Panc1 (cell line): ENCODE results near the gene LDB3. TPM values are rescaled to one million over a fixed set of nuclear protein-coding genes. Genes with fewer than 3 reads are reported as not detected.

Experiments used
- ATAC-seq: fragments of 200-7000 bp; cut with Tn5 transposase; 2 replicates; pipeline ENCODE4 v1.9.1; 2020; ENCODE audit warnings: mild to moderate bottlenecking, moderate library complexity
- BruUV-seq: library from RNA; stranded (reverse); fragments of 400-500 nt; replicated peaks from 2 replicates; lab custom pipeline; 2021; lab: Mats Ljungman, UMichigan
- CTCF ChIA-PET: fragments of 300-600 bp; sonication (Branson Sonifier 250); formaldehyde crosslinking; loops from one replicate; lab custom pipeline; 2022; ENCODE audit warnings: antibody characterized with exemption; lab: Charles Lee
- POLR2A ChIA-PET: fragments of 300-600 bp; sonication (Branson Sonifier 250); formaldehyde crosslinking; loops from one replicate; lab custom pipeline; 2022; ENCODE audit warnings: antibody characterized with exemption; lab: Charles Lee
- DNase-seq: peaks from one replicate; pipeline ENCODE4 v3.0.0-alpha.2; 2010; ENCODE audit warnings: low read depth, low spot score
- H3K27ac ChIP-seq: 2 replicates; pipeline ENCODE4 v1.5.1; 2011; ENCODE audit warnings: mild to moderate bottlenecking, low read length, inconsistent platforms
- H3K27me3 ChIP-seq: fragments of 200-500 bp; sonication (Bioruptor generic); 2 replicates; pipeline ENCODE4 v1.6.0; 2014; ENCODE audit warnings: low read length, inconsistent platforms; ENCODE audit not compliant: control insufficient read depth, insufficient read depth
- H3K36me3 ChIP-seq: fragments of 200-500 bp; sonication (Bioruptor generic); 2 replicates; pipeline ENCODE4 v1.5.1; 2014; ENCODE audit warnings: inconsistent platforms, mild to moderate bottlenecking, low read length, moderate library complexity; ENCODE audit not compliant: control insufficient read depth, insufficient read depth
- H3K4me1 ChIP-seq: 2 replicates; pipeline ENCODE4 v1.5.1; 2011; ENCODE audit warnings: inconsistent platforms, mild to moderate bottlenecking, low read length, moderate library complexity; ENCODE audit not compliant: control insufficient read depth, insufficient read depth
- H3K4me3 ChIP-seq, 2 experiments: 2 replicates each; pipeline ENCODE4 v1.5.1; 2011 to 2012; ENCODE audit warnings: low read depth in 2 of 2, low read length in 2 of 2, mild to moderate bottlenecking in 2 of 2, inconsistent platforms in 1 of 2, moderate library complexity in 1 of 2
- H3K9me3 ChIP-seq: fragments of 200-500 bp; sonication (Bioruptor generic); 2 replicates; pipeline ENCODE4 v1.5.1; 2014; ENCODE audit warnings: low read depth, mild to moderate bottlenecking, inconsistent platforms, low read length, moderate library complexity; ENCODE audit not compliant: control insufficient read depth, insufficient read depth
- CTCF ChIP-seq: fragments of 450-650 bp; IDR thresholded peaks from 2 replicates; pipeline ENCODE4 v1.5.1; 2017; ENCODE audit warnings: mild to moderate bottlenecking
- POLR2AphosphoS5 ChIP-seq: IDR thresholded peaks from 2 replicates; pipeline ENCODE4 v1.6.1; 2012; ENCODE audit warnings: mild to moderate bottlenecking, low read depth, low read length, moderate library complexity
- REST ChIP-seq, 2 experiments: IDR thresholded peaks; 2 replicates each; pipeline ENCODE4 v1.6.1; 2011 to 2012; ENCODE audit warnings: low read depth in 2 of 2, control low read depth in 1 of 2, low read length in 1 of 2, mild to moderate bottlenecking in 1 of 2, moderate library complexity in 1 of 2; ENCODE audit not compliant: insufficient read depth in 1 of 2
- SIN3A ChIP-seq: IDR thresholded peaks from 2 replicates; pipeline ENCODE4 v1.6.1; 2012; ENCODE audit warnings: low read depth, mild to moderate bottlenecking, low read length, moderate library complexity, borderline replicate concordance; ENCODE audit not compliant: insufficient read depth
- in situ Hi-C: cut with HindIII; loops from 2 replicates; pipeline ENCODE4 v1.10.0; 2016; ENCODE audit warnings: low sequenced_read_pairs, low pct_unique_long_range_greater_than_20kb
- intact Hi-C: fragments of 100-400 bp; cut with micrococcal nuclease; formaldehyde crosslinking; loops from one replicate; pipeline ENCODE4 v1.10.0; 2022; ENCODE audit not compliant: unreplicated experiment
- total RNA-seq: library from RNA; stranded (reverse); gene quantifications from one replicate; pipeline ENCODE4 v1.2.1, GENCODE V29; 2021; ENCODE audit not compliant: unreplicated experiment

LDB3 gene
- total RNA-seq, 1 experiment from 2014 or later: 0.15 TPM

- H3K4me3 ChIP-seq: no peak overlapping the region
- no TSS peak for BruUV-seq
- no peak for DNase-seq
- H3K4me1 ChIP-seq: peaks cover 23% of the 10 kb centered on the region
- no peak overlapping the region for H3K27ac ChIP-seq
- H3K27me3 ChIP-seq: no peaks in the 10 kb centered on the region
- in situ Hi-C loops (no loop called here), intact Hi-C loops (loop anchor here (10.0 kb wide), 1 partner anchor 60 kb away; no protein-coding TSS in a partner anchor)
- 0 out of 2 replicates have a peak, but pooled peaks have one; percentile 27 for ATAC-seq
- H3K9me3 ChIP-seq: no peaks in the 10 kb centered on the region
- H3K36me3 ChIP-seq: no peaks in the 10 kb centered on the region
- TF ChIP-seq POLR2AphosphoS5 (no peak), SIN3A (no peak), REST (IDR thresholded peaks at IDR 0.05; ENCODE audit: insufficient read depth in 1 of 2, low read depth in 2 of 2, low read length in 1 of 2) (no peak)
- CTCF ChIA-PET: interaction anchor here (0.5 to 0.8 kb wide), 6 partner anchors 8 to 282 kb away, joined by 3 to 5 read pairs (median 3); no protein-coding TSS in a partner anchor
- POLR2A ChIA-PET: no interaction called here
Measured at GRCh38 chr10:86684331-86685097, 16.2 kb downstream of the LDB3 start.

DNA sequence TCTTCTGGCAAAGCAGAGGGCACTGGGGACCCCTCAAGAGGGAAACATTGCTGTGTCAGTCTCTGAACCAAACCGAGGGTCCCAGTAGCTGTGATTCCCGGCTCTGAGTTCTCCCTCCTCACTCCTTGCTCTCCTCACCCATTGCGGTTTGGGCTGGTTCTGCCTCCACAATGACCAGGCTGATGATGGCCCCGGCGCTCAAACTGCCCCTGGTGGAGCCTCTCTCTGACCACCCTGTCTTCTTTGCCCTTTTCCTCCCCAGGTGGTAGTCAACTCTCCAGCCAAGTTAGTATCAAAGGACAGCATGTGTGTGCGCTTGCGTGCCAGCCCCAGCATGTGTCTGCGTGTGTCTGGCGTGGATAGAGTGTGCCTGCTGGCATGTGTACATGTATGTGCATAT, 17.1 kb downstream of the LDB3 start:
- H3K9me3 ChIP-seq: no peaks in the 10 kb centered on the region
- ATAC-seq (no peak), DNase-seq (no peak)
- CTCF ChIA-PET: interaction anchor here (0.7 kb wide), 1 partner anchor 254 kb away, joined by 3 read pairs; no protein-coding TSS in a partner anchor
- in situ Hi-C loops: no loop called here
- intact Hi-C loops: loop anchor here (10.0 kb wide), 1 partner anchor 61 kb away; no protein-coding TSS in a partner anchor
- BruUV-seq: no TSS peak
- no peak overlapping the region for H3K27ac ChIP-seq
- peaks cover 23% of the 10 kb centered on the region for H3K4me1 ChIP-seq
- TF ChIP-seq REST (IDR thresholded peaks at IDR 0.05; ENCODE audit: insufficient read depth in 1 of 2, low read depth in 2 of 2, low read length in 1 of 2) (no peak), SIN3A (no peak), POLR2AphosphoS5 (no peak), CTCF (no peak)
- no peaks in the 10 kb centered on the region for H3K36me3 ChIP-seq
- POLR2A ChIA-PET: no interaction called here
- no peaks in the 10 kb centered on the region for H3K27me3 ChIP-seq
- no peak overlapping the region for H3K4me3 ChIP-seq
